GM13976 (cell line): ENCODE data around the gene RBX1.

Experiments
- DNase-seq: peaks from one replicate; pipeline ENCODE4 v3.0.0; 2012; ENCODE audit warnings: low spot score
- CTCF ChIP-seq: IDR thresholded peaks from 2 replicates; pipeline ENCODE4 v1.5.1; 2012; ENCODE audit warnings: borderline replicate concordance, mild to moderate bottlenecking; ENCODE audit not compliant: insufficient read depth; ENCODE audit errors: extremely low read depth, missing control alignments, control extremely low read depth
- in situ Hi-C: fragments of 300-500 bp; cut with MboI; formaldehyde crosslinking; loops from one replicate; pipeline ENCODE4 v1.12.0; 2022; ENCODE audit warnings: low sequenced_read_pairs, mixed read lengths, inconsistent platforms; ENCODE audit not compliant: unreplicated experiment

Gene RBX1

GRCh38 chr22:40954113-40954512 lies 2.9 kb downstream of the RBX1 start:
- TF ChIP-seq CTCF: no peak
- DNase-seq: no peak
- in situ Hi-C loops: loop anchor here (10.0 kb wide), 1 partner anchor 131 kb away; no protein-coding TSS in a partner anchor

GRCh38 chr22:40955571-40955970 lies 4.4 kb downstream of the RBX1 start:
- DNase-seq: no peak
- in situ Hi-C loops: loop anchor here (10.0 kb wide), 1 partner anchor 129 kb away; no protein-coding TSS in a partner anchor
- no peak for TF ChIP-seq CTCF

- in situ Hi-C loops: loop anchor here (10.0 kb wide), 1 partner anchor 127 kb away; no protein-coding TSS in a partner anchor
- DNase-seq: no peak
- TF ChIP-seq CTCF: no peak
These were observed 6.4 kb downstream of the RBX1 start for GRCh38 chr22:40957601-40958000.

- no peak for DNase-seq
- in situ Hi-C loops: loop anchor here (10.0 kb wide), 1 partner anchor 127 kb away; no protein-coding TSS in a partner anchor
- TF ChIP-seq CTCF: no peak
These were observed 7.1 kb downstream of the RBX1 start for GRCh38 chr22:40958299-40958698.

- no peak for TF ChIP-seq CTCF
- in situ Hi-C loops: no loop called here
- DNase-seq: no peak
These were observed 9.0 kb downstream of the RBX1 start for GRCh38 chr22:40960145-40960544.

- no peak for DNase-seq
- TF ChIP-seq CTCF: no peak
- in situ Hi-C loops: no loop called here
These were observed 15.0 kb downstream of the RBX1 start for GRCh38 chr22:40965936-40966725.
